GM21360 (cell line): Measurements from ENCODE around the gene SMARCD3.

Source experiments
- ATAC-seq: cut with Tn5 transposase; IDR thresholded peaks from one replicate; pipeline ENCODE4 v1.9.1; 2021; ENCODE audit warnings: mild to moderate bottlenecking, moderate library complexity; ENCODE audit not compliant: unreplicated experiment

SMARCD3 gene

DNA sequence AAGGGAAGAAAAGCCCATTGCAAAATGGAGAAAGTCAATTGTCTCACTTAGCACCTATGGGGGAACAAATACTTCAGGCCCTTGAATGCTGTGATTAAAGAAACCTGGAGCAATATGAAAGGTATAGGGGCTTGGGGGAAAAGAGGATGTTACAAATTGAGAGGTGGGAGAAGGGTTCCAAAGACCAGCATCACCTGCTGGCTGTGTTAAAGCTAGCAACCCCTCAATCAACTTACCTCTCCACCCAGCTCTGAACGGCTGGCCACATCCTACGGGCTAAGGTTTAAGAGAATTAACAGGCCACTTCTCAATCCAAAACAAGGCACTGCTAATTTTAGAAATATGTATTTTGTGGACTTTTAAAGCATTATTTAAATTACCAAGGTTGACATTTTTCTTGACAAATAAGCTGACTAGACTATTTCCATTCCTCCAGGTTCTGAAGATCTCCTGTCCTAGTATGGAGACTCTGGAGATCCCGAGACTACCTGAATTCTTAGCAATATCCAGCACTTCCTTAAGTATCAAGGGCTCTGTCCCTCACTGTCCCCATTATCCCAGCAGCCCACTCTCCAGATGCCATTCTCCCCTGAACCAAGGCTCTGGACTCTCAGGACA, 37.2 kb downstream of the SMARCD3 start:
- ATAC-seq = no peak

DNA sequence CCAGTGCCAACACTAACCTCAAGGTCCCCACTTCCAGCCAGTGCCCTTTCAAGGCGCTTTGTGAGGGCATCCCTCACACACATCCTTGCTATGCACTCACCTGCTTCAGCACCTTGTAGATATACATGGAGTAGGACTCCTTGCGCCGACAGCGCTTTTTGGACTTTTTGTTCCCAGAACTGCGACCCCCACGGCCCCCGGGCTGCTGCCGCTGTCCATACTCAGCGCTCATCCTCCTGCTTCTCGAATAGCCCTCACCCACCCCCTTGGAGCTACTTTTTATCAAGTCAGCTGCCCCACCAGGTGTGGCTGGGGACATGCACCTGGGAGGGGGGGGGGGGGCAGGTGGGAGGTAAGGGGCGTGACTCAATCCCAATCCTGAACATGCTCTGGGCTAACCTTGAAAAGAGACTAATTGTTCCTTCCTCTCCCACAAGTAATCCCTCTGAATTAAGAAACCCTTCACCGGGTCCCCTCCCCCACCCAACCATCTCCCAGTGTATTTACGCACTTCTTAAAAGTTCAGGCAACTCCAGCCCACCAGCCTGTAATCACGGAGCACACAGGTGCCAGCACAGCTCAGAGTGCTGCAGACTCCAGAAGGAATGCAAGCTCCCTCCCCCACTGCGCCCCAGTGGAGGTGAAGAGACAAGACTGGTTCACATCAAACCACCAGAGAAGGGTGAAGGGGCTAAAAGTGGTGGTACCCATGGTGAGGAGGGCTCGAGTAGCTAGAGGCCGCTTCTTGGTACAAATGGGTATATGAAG, 38.2 kb downstream of the SMARCD3 start, which contains the start of gene H2BK1:
Gene H2BK1, minus strand, starts transcription at position 402 of the 768 bp plus-strand sequence. Its CDS starts 170 bp downstream, at position 232.
- ATAC-seq = no peak

- ATAC-seq = no peak
These were observed 38.9 kb downstream of the SMARCD3 start for GRCh38 chr7:151209588-151209987.

GRCh38 chr7:151208253-151208862, 40.1 kb downstream of the SMARCD3 start:
- no peak for ATAC-seq

DNA sequence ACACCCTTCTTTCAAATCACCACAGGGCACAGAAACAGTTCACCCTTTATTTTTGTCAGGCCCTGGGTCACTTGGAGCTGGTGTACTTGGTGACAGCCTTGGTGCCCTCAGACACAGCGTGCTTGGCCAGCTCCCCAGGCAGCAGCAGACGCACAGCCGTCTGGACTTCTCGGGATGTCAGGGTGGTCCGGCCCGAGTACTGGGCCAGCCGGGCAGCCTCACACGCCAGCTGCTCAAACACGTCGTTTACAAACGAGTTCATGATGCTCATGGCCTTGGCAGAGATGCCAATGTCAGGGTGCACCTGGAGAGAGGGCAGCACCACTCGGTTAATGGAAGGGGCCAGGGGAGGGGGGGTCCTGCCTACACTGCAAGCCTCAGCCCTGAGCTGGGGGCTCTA, 40.7 kb downstream of the SMARCD3 start:
- no peak for ATAC-seq

GRCh38 chr7:151207315-151207714, 41.2 kb downstream of the SMARCD3 start:
- no peak for ATAC-seq

DNA sequence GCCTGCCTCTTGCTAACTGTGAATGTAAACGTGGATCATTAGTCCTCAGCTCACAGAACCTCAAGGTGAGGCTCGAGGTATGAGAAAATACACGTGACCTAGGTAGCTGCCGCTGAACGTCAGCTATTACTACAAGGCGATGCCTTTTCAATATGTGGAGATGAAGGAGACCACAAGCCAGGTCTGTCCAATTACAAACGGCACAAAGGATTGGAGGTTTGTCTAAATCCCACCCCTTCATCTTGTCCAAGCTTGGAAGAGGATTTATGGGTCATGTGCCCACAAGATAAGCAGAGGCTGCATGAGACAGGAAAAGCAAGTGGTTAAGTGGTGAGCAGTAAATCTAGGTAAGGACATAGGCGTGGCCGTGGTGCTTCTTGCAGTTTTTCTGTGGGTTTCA, 41.6 kb downstream of the SMARCD3 start:
- ATAC-seq = no peak

DNA sequence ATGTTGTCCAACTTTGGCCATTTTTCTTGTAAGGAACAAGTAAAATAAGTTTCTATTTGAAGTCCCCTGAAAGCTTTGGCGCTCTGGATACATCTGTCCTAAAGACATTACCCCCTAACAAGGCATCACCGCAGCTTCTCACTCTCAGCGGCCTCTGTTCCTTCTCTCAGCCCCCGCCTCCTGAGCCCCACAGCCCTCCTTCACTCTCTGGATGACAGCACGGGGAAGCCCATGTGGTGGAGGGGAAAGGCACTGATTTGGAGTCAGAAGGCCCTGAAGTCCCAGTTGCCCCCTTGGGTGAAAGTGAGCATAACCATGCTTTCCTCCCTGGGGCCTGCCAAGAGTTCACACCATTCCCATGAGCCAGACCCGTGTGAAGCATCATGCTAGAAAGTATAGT, 42.8 kb downstream of the SMARCD3 start:
- no peak for ATAC-seq

DNA sequence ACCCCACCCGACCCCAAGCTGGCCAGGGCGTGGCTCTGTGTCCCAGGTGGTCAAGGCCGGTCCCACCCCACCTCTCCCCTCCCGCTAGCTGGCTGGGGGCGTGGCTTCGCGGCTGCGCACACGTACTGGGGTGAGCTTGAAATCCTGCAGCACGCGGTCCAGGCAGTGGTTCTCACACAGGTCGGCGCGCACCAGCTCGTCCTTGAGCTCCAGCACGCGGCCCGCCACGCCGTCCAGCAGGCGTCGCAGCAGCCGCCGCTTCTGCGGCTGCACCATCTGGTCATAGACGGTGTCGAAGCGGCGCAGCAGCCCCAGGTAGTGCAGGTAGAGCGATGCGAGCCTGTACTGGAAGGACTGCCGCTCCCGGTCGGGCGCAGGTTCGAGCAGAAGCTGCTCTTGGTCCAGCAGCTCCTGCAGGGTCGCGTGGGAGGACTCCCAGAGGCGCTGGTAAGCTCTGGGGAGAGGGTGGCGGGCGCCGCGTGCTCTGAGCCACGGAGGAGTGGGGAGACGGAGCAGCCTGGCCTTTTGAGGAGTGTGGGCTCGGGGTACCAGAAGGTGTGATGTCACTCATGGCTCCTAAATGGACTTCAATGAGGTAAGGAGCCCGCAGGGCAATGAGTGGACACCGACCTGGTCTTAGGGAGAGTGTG, 44.0 kb downstream of the SMARCD3 start:
- ATAC-seq = no peak

- ATAC-seq = no peak
These were observed 45.7 kb downstream of the SMARCD3 start for GRCh38 chr7:151202836-151203235.

- ATAC-seq = no peak
These were observed 46.7 kb downstream of the SMARCD3 start for GRCh38 chr7:151201751-151202150.

- no peak for ATAC-seq
These were observed 47.1 kb downstream of the SMARCD3 start for GRCh38 chr7:151201344-151201743.

DNA sequence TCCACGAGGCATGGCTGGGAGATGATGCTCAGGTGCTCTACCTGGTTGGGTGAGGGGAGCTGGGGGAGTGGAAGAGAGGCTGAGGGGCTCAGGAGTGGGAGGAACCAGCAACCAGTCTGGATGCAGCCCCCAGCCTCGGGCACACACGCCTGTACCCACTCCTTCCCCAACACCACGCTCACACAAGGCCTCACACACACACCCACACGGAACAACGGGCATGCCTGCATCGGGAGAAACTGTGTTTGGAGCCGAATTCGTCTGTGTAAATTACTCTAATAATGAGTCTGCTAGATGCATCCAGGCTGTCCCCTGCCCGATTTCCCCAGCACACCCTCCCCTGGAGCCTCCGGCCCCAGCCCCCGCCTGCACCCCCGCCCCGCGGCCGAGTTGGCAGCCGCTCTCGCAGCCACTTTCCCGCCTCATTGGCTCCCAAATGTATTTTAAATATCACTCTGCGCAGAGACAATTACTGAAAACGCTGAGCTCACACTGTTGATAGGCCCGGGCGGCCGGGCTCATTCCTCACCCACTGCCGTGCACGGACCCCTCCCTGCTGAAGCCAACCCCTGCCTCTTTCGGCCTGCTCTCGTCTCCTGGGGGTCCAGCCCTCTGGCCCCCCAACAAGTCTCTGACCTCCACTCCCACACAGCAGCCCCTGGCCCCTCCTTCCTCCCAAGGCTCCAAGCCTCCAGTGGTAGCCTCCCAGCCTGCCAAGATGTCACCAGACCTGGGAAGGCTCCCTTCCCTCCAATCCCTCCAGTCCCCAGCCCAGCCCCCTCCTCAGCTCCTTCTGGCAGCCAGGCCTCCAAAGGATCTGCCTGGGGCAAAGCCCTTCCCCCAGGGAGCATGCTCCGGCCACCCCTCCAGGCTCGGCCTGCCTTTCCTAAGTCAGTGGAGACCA, 49.3 kb downstream of the SMARCD3 start:
- no peak for ATAC-seq

- ATAC-seq = no peak
These were observed 50.6 kb downstream of the SMARCD3 start for GRCh38 chr7:151197932-151198331.

DNA sequence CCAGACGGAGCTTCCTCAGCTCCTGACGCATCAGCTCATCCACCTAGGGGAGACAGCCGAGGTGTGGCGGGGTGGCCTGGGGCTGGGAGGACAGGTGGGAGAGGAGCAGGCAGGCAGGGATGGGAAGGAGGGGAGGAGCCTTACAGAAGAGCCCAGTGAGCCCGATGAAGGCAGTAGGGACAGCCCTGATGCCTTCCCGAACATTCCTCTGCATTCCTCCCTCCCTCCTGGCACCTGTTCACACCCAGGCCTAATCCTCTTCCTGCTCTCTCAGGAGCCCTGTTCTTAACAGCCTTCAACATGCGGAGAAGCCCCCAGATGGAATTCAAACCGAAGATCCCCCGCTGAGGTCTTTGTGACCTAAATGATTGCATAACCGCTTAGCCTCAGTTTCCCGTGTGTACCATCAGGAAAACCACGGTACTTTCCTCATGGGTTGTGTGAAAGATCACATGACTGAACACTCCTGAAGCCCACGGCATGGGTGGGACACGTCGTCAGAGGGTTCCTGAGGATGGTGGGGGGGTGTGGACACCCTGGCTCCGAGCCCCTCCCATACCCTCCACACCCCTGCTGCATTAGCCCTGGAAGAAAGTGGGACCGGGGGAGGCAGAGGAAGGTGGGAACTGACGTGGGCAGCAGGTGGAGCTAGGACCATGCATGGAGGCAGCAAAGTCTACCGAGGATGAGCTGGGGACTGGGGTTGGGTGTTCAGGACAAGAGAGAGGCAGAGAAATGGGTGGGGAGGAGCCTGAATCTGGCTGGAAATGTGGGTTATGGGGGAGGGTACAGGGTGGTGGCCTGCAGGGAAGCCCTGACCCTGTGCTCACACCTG, 52.7 kb downstream of the SMARCD3 start:
- no peak for ATAC-seq

DNA sequence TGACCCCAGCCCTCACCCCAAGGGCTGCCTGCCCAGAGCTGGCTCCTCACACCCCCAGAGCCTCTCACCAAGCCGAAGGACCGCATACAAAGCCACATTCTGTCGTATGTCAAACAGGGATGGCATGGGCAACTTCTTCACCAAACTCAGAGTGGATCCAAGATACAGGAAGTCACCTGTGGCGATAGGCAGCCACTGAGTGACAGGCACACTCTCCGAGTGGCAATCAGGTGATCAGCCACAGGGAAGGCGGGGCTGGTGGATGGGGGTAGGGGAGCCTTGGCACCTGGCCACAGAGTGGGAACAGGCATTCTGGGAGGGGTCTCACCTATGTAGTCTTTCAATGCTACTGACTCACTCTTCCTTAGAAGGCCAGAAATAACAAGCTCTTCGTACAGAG, 54.3 kb downstream of the SMARCD3 start:
- ATAC-seq = no peak

- ATAC-seq = no peak
These were observed 55.1 kb downstream of the SMARCD3 start for GRCh38 chr7:151193203-151193978.

GRCh38 chr7:151192002-151192539, 56.4 kb downstream of the SMARCD3 start:
- no peak for ATAC-seq

- ATAC-seq = no peak
These were observed 57.0 kb downstream of the SMARCD3 start for GRCh38 chr7:151191544-151191943.
